ENCODE measurements around the gene ERP27. TPM values are rescaled to one million over a fixed set of nuclear protein-coding genes. Genes with fewer than 3 reads are reported as not detected.

The ERP27 gene
- total RNA-seq, 2 experiments from 2014 or later = 1.3 to 1.6 TPM

DNA sequence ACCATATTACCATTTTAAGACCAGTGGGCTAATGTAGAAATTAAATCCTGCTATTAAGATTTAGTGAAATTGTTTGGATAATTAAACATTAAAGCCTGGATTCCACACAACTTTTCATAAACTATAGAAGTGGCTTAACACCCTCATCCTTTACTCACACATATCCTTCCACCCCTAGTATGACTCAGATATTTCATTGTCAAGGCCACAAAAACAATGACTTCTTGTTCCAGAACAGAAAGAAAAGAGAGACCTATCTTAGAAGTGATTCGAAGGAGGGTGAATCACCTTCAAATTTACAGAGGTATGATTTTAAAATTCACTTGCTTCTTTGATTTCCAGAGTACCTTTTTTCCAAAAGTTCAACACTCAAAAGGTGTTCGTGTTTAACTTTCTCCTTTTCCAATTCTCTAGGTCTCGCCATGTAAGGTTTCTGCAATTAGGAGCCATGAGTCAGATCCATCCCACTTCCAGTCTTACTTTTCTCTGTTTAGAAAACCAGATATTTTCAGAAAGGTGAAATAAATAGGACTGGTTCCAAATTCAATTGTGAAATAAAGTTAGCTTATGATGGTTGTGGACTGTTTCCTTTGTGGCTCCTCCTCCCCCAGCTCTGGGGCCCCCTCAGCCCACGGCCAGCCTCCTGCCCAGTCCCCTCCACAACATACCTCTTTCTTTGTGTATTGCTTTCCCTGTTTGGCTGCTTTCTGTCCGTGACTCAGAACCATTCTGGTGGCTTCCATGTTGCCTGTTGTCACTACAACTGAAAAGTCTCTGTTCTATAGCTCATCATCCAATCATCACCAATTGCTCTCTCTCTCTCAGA lies 28.0 kb downstream of the ERP27 start:
- Mint-ChIP-seq H3K4me1 (peaks cover 41% of the 10 kb centered on the region), H3K4me3 (peak overlapping the region; percentile 15), H3K9me3 (peaks cover 2% of the 10 kb centered on the region), H3K27ac (peak overlapping the region; percentile 86), H3K27me3 (no peaks in the 10 kb centered on the region), H3K36me3 (peaks cover 36% of the 10 kb centered on the region)
- DNase-seq = peak; percentile 45

GRCh38 chr12:14907953-14908352 lies 30.4 kb downstream of the ERP27 start:
- no peak overlapping the region for H3K27ac Mint-ChIP-seq
- DNase-seq = no peak
- peaks cover 27% of the 10 kb centered on the region for H3K36me3 Mint-ChIP-seq
- peaks cover 2% of the 10 kb centered on the region for H3K9me3 Mint-ChIP-seq
- peaks cover 45% of the 10 kb centered on the region for H3K4me1 Mint-ChIP-seq
- no peaks in the 10 kb centered on the region for H3K27me3 Mint-ChIP-seq
- H3K4me3 Mint-ChIP-seq = no peak overlapping the region

DNA sequence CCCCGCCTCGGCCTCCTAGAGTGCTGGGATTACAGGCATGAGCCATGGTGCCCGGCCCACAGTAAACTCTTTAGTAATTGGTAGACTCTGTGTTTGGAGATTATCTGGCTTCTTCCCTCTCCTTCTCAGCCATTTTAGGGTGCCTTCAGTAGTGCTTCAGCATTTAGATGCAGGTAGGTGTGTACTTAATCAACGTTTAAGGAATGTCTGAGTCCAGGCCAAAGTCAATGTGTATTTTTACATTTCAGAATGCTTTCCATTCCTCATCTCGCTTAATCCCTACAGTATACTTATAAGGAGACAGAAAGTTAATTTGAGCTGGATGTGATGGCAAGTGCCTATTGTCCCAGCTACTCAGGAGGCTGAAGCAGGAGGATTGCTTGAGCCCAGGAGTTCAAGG lies 32.2 kb downstream of the ERP27 start:
- Mint-ChIP-seq H3K4me1 (peaks cover 45% of the 10 kb centered on the region), H3K27ac (no peak overlapping the region), H3K36me3 (peaks cover 18% of the 10 kb centered on the region), H3K4me3 (no peak overlapping the region), H3K27me3 (no peaks in the 10 kb centered on the region), H3K9me3 (peaks cover 2% of the 10 kb centered on the region)
- no peak for DNase-seq

- H3K4me1 Mint-ChIP-seq = peaks cover 39% of the 10 kb centered on the region
- no peak overlapping the region for H3K27ac Mint-ChIP-seq
- H3K4me3 Mint-ChIP-seq = no peak overlapping the region
- H3K36me3 Mint-ChIP-seq = peaks cover 18% of the 10 kb centered on the region
- no peaks in the 10 kb centered on the region for H3K27me3 Mint-ChIP-seq
- no peak for DNase-seq
- H3K9me3 Mint-ChIP-seq = peaks cover 2% of the 10 kb centered on the region
Observed at GRCh38 chr12:14905269-14906004, 32.9 kb downstream of the ERP27 start.

DNA sequence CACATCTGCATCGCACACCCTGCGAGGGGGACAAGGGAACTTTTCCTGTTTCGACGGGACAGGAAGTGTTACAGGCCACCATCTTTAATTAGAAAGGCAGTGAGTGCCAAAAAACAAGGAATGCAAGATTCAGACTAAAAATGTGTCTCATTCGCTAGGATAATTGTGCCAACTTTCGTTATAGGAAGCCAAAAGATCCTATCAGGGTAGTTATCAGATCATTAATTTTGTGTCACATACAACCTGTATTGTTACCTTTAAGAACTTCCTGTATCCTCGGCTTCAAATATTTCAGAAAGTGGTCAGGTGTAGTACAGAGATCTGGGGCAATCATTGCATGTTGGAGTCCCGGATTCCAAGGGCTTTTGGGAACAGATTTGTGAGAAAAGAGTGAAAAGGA lies 33.5 kb downstream of the ERP27 start:
- Mint-ChIP-seq H3K4me1 (peaks cover 33% of the 10 kb centered on the region), H3K27me3 (no peaks in the 10 kb centered on the region), H3K4me3 (no peak overlapping the region), H3K9me3 (peaks cover 2% of the 10 kb centered on the region), H3K27ac (no peak overlapping the region), H3K36me3 (peaks cover 15% of the 10 kb centered on the region)
- no peak for DNase-seq

DNA sequence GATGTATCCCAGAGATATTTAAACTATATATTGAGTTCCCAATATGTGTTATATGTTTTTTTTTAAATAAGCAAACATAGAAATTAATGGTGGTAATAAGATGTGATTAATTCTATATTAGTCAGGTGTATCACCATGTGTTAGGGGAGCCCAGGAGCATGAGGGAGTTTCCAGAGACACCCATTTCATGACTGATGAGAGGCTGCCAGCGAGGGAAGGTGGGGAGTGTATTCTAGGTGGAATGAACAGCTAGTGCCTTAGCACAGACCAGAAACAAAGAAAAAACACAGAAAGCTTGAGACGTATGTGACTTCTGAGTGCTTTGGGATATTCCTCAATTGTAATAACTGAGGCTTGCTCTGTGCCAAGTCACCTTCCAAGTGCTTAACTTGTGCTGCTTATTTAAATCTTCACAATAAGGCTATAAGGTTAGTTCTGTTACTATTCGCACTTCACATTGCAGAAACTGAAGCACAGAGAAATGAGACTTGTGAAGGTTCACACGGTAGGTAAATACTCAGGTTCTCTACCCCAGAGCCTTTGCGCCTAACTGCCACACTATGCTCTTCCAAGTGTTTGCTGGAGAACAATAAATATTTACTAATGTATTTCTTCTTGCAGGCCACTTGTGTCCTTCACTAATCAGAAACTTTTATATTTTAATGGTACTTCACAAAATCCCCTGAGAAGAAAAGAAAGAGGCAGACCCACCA lies 34.8 kb downstream of the ERP27 start:
- Mint-ChIP-seq H3K9me3 (peaks cover 2% of the 10 kb centered on the region), H3K4me1 (peaks cover 27% of the 10 kb centered on the region), H3K36me3 (peaks cover 15% of the 10 kb centered on the region)

DNA sequence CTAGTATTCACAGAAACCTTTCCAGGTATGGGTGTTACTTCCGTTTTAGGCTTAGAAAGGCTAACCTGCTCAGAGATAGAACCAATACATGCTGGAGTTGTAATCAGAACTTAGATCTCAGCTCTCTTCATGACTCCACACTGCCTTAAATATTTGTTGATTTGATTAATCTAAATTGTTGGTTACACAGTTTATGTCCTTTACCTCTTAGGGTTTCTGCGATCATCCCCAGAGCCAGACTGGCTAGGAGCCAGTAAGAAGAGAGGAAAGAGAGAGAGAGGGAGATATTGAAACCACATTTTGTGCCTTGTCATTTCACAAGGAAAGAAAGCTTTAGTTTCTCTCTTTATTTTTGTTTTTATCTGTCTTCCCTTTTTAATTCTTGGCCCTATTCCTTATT lies 35.9 kb downstream of the ERP27 start:
- H3K27me3 Mint-ChIP-seq = no peaks in the 10 kb centered on the region
- no peak overlapping the region for H3K27ac Mint-ChIP-seq
- no peak overlapping the region for H3K4me3 Mint-ChIP-seq
- H3K36me3 Mint-ChIP-seq = peaks cover 5% of the 10 kb centered on the region
- H3K9me3 Mint-ChIP-seq = peaks cover 2% of the 10 kb centered on the region
- H3K4me1 Mint-ChIP-seq = peaks cover 18% of the 10 kb centered on the region
- no peak for DNase-seq

More for the DNA sequence above, 34.8 kb downstream of the ERP27 start:
- H3K4me3 Mint-ChIP-seq = no peak overlapping the region
- H3K27ac Mint-ChIP-seq = no peak overlapping the region
- DNase-seq = no peak
- H3K27me3 Mint-ChIP-seq = no peaks in the 10 kb centered on the region

DNA sequence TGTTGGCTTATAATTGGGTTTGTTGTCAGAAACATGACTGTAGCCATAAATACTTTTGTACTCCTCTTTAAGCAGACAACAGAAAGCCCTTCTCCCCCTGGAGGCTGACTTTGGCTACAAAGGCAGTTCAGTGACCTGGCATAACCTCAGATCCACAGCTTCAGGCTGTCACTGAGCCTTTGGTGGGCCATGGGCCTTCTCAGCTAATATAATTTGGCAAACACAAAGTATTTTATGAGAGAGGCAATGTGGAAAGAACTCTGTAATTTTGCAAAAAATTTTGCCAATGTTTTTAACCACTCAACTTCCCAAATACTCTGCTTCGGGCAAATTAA lies 37.1 kb downstream of the ERP27 start:
- Mint-ChIP-seq H3K9me3 (peaks cover 2% of the 10 kb centered on the region), H3K4me3 (no peak overlapping the region), H3K27me3 (no peaks in the 10 kb centered on the region), H3K36me3 (no peaks in the 10 kb centered on the region), H3K27ac (no peak overlapping the region), H3K4me1 (peaks cover 17% of the 10 kb centered on the region)
- DNase-seq = no peak

- no peak for DNase-seq
- Mint-ChIP-seq H3K27ac (no peak overlapping the region), H3K4me3 (no peak overlapping the region), H3K36me3 (no peaks in the 10 kb centered on the region), H3K4me1 (peaks cover 17% of the 10 kb centered on the region), H3K9me3 (no peaks in the 10 kb centered on the region), H3K27me3 (no peaks in the 10 kb centered on the region)
Observed at GRCh38 chr12:14900521-14901227, 37.7 kb downstream of the ERP27 start.

DNA sequence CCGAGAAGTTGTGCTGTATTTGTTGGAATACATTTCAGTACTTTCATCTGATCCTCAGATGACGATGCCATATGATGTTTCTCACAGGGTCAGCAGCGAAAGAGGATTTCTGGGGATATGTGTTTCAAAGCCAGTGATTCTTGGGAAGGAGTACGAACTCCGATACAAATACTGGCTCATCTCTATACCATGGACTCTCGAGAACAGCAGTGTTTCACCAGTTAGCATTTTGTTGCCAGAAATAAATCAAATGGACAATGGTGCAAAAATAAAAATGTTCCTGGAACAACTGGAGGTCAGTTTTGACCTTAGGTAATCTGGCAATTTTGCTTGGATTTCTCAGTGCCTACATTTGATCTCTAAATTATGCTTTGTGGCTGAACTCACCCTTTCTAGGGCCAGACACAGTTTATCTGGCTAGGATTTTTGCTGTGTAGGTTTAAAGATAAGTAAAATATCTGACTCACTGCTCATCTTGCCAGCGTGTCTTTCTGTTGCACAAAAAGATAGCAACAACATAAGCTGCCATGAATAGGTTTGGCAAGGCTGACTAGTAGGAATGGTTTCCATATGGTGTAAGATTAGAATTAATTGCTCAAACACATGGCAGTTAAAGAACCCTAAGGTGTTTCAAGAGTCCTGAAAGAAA lies 41.7 kb downstream of the ERP27 start:
- no peak overlapping the region for H3K4me3 Mint-ChIP-seq
- H3K9me3 Mint-ChIP-seq = no peaks in the 10 kb centered on the region
- no peaks in the 10 kb centered on the region for H3K4me1 Mint-ChIP-seq
- H3K27me3 Mint-ChIP-seq = no peaks in the 10 kb centered on the region
- no peak for DNase-seq
- no peak overlapping the region for H3K27ac Mint-ChIP-seq
- no peaks in the 10 kb centered on the region for H3K36me3 Mint-ChIP-seq

- H3K4me3 Mint-ChIP-seq = no peak overlapping the region
- H3K9me3 Mint-ChIP-seq = no peaks in the 10 kb centered on the region
- H3K36me3 Mint-ChIP-seq = no peaks in the 10 kb centered on the region
- H3K27me3 Mint-ChIP-seq = no peaks in the 10 kb centered on the region
- no peak overlapping the region for H3K27ac Mint-ChIP-seq
- no peaks in the 10 kb centered on the region for H3K4me1 Mint-ChIP-seq
- no peak for DNase-seq
Observed at GRCh38 chr12:14893506-14894250, 44.7 kb downstream of the ERP27 start.

- no peak overlapping the region for H3K4me3 Mint-ChIP-seq
- peaks cover 3% of the 10 kb centered on the region for H3K27me3 Mint-ChIP-seq
- no peaks in the 10 kb centered on the region for H3K4me1 Mint-ChIP-seq
- no peak for DNase-seq
- H3K27ac Mint-ChIP-seq = no peak overlapping the region
- H3K9me3 Mint-ChIP-seq = no peaks in the 10 kb centered on the region
- H3K36me3 Mint-ChIP-seq = no peaks in the 10 kb centered on the region
Observed at GRCh38 chr12:14892726-14893505, 45.4 kb downstream of the ERP27 start.

GRCh38 chr12:14890701-14891100 lies 47.6 kb downstream of the ERP27 start:
- H3K4me1 Mint-ChIP-seq = peaks cover 14% of the 10 kb centered on the region
- H3K36me3 Mint-ChIP-seq = peaks cover 2% of the 10 kb centered on the region
- H3K9me3 Mint-ChIP-seq = no peaks in the 10 kb centered on the region
- no peak for DNase-seq
- no peak overlapping the region for H3K27ac Mint-ChIP-seq
- H3K27me3 Mint-ChIP-seq = peaks cover 14% of the 10 kb centered on the region
- H3K4me3 Mint-ChIP-seq = no peak overlapping the region
